ENCODE measurements around the gene MUC21. TPM values are rescaled to one million over a fixed set of nuclear protein-coding genes. Genes with fewer than 3 reads are reported as not detected.
"Not testable (repeated sequence)": the region's sequence is repeated elsewhere in the genome, so short reads cannot be mapped to it uniquely, and the experiment has no call there.

Gene MUC21
- total and polyA plus RNA-seq, 5 experiments from 2014 or later: not detected

DNA sequence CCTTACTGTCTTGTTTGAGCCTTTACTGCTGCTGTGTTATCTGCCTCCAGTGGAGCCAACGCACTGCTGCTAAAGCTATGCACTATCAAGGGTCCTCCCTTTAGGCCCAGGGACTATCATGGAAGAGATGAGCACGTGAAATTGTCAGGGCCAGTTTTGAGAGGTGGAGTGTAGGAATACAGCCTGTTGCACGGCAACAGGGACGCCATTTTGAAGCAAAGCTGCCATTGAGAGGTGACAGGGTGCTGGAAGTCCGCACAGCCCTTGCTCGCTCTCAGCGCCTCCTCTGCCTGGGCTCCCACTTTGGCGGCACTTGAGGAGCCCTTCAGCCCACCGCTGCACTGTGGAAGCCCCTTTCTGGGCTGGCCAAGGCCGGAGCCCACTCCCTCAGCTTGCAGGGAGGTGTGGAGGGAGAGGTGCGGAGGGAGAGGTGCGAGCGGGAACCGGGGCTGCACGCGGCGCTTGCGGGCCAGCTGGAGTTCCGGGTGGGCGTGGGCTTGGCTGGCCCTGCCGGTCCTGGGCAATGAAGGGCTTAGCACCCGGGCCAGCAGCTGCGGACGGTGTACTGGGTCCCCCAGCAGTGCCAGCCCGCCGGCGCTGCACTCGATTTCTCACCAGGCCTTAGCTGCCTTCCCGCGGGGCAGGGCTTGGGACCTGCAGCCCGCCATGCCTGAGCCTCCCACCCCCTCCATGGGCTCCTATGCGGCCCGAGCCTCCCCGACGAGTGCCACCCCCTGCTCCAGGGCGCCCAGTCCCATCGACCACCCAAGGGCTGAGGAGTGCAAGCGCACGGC lies 16.7 kb downstream of the MUC21 start:
- ATAC-seq, H3K36me3 Mint-ChIP-seq, H3K27ac Mint-ChIP-seq, H3K4me3 Mint-ChIP-seq, H3K9me3 Mint-ChIP-seq, POLR2A ChIA-PET, DNase-seq, H3K27me3 Mint-ChIP-seq: not testable (repeated sequence)
- H3K4me1 Mint-ChIP-seq: peaks cover 4 to 20% (median 11%) of the 10 kb centered on the region in 4 donors

DNA sequence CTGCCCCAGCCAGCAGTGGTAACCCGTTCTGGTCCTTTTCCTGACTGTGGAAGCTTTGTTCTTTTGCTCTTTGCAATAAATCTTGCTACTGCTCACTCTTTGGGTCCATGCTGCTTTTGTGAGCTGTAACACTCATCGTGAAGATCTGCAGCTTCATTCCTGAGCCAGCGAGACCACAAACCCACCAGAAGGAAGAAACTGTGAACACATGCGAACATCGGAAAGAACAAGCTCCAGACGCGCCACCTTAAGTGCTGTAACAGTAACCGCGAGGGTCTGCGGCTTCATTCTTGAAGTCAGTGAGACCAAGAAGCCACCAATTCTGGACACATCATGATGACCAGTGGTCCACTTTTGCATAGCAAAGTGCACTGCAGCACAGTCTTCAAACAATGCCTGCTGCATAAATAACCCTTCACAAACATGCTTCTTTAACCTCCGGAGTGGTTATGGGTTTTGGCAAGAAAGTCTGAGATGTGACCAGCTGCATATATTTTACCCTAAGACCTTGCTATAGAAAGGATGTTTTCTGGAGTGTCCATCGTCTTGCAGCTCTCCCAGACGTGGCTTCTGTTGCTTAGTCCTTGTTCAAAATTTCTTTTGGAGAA lies 17.9 kb downstream of the MUC21 start:
- peak in 2 of 10 donors; percentile 4 to 17 for DNase-seq
- ATAC-seq: no peak
- no peaks in the 10 kb centered on the region for H3K9me3 Mint-ChIP-seq
- H3K36me3 Mint-ChIP-seq: no peaks in the 10 kb centered on the region
- POLR2A ChIA-PET: no interaction called here
- H3K27ac Mint-ChIP-seq: peak overlapping the region in 1 of 10 donors; percentile 38
- peaks cover 0 to 8% (median 0%) of the 10 kb centered on the region in 5 donors for H3K27me3 Mint-ChIP-seq
- H3K4me1 Mint-ChIP-seq: peaks cover 4 to 20% (median 11%) of the 10 kb centered on the region in 4 donors
- H3K4me3 Mint-ChIP-seq: peak overlapping the region in 7 of 10 donors; percentile 9 to 77 (median 57)

- peaks cover 4 to 20% (median 11%) of the 10 kb centered on the region in 4 donors for H3K4me1 Mint-ChIP-seq
- H3K9me3 Mint-ChIP-seq: no peaks in the 10 kb centered on the region
- DNase-seq: no peak
- H3K36me3 Mint-ChIP-seq: no peaks in the 10 kb centered on the region
- ATAC-seq: no peak
- H3K27me3 Mint-ChIP-seq: peaks cover 0 to 10% (median 0%) of the 10 kb centered on the region in 5 donors
- peak overlapping the region in 1 of 10 donors; percentile 62 for H3K27ac Mint-ChIP-seq
- POLR2A ChIA-PET: no interaction called here
- no peak overlapping the region for H3K4me3 Mint-ChIP-seq
Measured at GRCh38 chr6:31002471-31002870, 19.0 kb downstream of the MUC21 start.

DNA sequence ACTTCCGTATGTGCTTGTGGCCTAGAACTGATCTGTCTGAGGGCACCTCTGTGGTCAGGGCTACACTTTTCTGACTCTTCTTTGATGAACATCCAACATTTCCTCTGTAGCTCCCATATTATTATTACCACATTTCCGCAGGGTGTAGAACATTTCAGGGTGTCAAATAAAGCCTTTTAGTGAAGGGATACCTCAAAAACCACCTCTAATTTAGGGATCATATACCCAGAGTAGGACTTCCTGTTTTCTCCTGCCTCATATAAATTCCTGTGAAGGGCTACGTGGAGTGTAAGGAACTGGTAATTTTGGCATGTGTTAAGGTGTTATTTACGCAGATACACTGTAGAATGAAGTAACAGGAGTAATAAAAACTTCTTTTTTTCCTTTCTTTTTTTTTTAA lies 21.3 kb downstream of the MUC21 start:
- Mint-ChIP-seq H3K4me3 (no peak overlapping the region), H3K9me3 (no peaks in the 10 kb centered on the region), H3K36me3 (no peaks in the 10 kb centered on the region), H3K27ac (no peak overlapping the region), H3K27me3 (peaks cover 2 to 16% (median 6%) of the 10 kb centered on the region in 5 donors), H3K4me1 (peaks cover 4 to 20% (median 11%) of the 10 kb centered on the region in 4 donors)
- ATAC-seq: no peak
- POLR2A ChIA-PET: no interaction called here
- no peak for DNase-seq

DNA sequence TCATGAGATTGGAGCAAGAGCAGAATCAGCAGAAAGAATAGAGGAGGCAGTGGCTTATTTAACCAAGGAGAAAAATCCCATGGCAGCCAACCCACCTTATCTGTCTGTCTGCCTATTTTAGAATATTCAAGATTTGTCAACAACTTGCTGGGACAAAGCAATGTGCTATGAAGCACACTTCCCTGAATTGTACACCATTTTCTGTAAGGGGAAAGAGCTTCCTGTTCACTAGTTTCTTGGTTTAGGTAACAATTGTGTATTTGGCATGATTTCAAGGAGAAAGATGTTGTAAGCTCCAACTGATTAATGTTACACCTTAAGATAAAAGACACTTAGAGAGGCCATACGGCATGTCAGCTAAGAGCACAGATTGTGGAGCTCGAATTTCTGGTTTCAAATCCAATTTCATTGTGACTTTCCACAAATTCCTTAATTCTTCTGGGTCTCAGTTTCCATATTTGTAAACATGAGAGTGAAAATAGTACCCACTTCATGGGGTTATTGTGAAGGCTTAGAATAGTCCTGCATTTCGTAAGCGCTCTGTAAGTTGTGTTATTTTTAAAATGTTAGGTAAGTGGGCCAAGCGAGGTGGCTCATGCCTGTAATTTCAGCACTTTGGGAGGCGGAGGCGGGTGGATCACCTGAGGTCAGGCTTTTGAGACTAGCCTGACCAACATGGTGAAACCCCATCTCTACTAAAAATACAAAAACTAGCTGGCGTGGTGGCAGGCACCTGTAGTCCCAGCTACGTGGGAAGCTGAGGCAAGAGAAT lies 21.9 kb downstream of the MUC21 start:
- POLR2A ChIA-PET: no interaction called here
- no peaks in the 10 kb centered on the region for H3K9me3 Mint-ChIP-seq
- H3K4me1 Mint-ChIP-seq: peaks cover 2 to 20% (median 11%) of the 10 kb centered on the region in 4 donors
- DNase-seq (no peak), ATAC-seq (no peak)
- H3K27ac Mint-ChIP-seq: no peak overlapping the region
- H3K36me3 Mint-ChIP-seq: no peaks in the 10 kb centered on the region
- H3K27me3 Mint-ChIP-seq: peaks cover 2 to 18% (median 6%) of the 10 kb centered on the region in 5 donors
- H3K4me3 Mint-ChIP-seq: no peak overlapping the region

- ATAC-seq (no peak), DNase-seq (no peak)
- H3K27me3 Mint-ChIP-seq: peaks cover 6 to 28% (median 14%) of the 10 kb centered on the region in 5 donors
- H3K36me3 Mint-ChIP-seq: no peaks in the 10 kb centered on the region
- no peak overlapping the region for H3K4me3 Mint-ChIP-seq
- no peak overlapping the region for H3K27ac Mint-ChIP-seq
- POLR2A ChIA-PET: no interaction called here
- peaks cover 0 to 10% (median 5%) of the 10 kb centered on the region in 4 donors for H3K4me1 Mint-ChIP-seq
- no peaks in the 10 kb centered on the region for H3K9me3 Mint-ChIP-seq
Measured at GRCh38 chr6:31007694-31008093, 24.2 kb downstream of the MUC21 start.

- no peak overlapping the region for H3K4me3 Mint-ChIP-seq
- no peaks in the 10 kb centered on the region for H3K36me3 Mint-ChIP-seq
- DNase-seq (no peak), ATAC-seq (no peak)
- H3K9me3 Mint-ChIP-seq: no peaks in the 10 kb centered on the region
- peaks cover 7 to 30% (median 16%) of the 10 kb centered on the region in 5 donors for H3K27me3 Mint-ChIP-seq
- H3K4me1 Mint-ChIP-seq: peaks cover 0 to 10% (median 5%) of the 10 kb centered on the region in 4 donors
- no peak overlapping the region for H3K27ac Mint-ChIP-seq
- POLR2A ChIA-PET: no interaction called here
Measured at GRCh38 chr6:31008165-31008564, 24.6 kb downstream of the MUC21 start.

- POLR2A ChIA-PET: no interaction called here
- peaks cover 0 to 3% (median 0%) of the 10 kb centered on the region in 9 donors for H3K9me3 Mint-ChIP-seq
- DNase-seq (no peak), ATAC-seq (no peak)
- H3K4me1 Mint-ChIP-seq: peaks cover 0 to 6% (median 1%) of the 10 kb centered on the region in 4 donors
- peaks cover 7 to 39% (median 17%) of the 10 kb centered on the region in 5 donors for H3K27me3 Mint-ChIP-seq
- no peak overlapping the region for H3K27ac Mint-ChIP-seq
- H3K36me3 Mint-ChIP-seq: peaks cover 0 to 2% (median 0%) of the 10 kb centered on the region in 3 donors
- H3K4me3 Mint-ChIP-seq: no peak overlapping the region
Measured at GRCh38 chr6:31009731-31010130, 26.2 kb downstream of the MUC21 start.

DNA sequence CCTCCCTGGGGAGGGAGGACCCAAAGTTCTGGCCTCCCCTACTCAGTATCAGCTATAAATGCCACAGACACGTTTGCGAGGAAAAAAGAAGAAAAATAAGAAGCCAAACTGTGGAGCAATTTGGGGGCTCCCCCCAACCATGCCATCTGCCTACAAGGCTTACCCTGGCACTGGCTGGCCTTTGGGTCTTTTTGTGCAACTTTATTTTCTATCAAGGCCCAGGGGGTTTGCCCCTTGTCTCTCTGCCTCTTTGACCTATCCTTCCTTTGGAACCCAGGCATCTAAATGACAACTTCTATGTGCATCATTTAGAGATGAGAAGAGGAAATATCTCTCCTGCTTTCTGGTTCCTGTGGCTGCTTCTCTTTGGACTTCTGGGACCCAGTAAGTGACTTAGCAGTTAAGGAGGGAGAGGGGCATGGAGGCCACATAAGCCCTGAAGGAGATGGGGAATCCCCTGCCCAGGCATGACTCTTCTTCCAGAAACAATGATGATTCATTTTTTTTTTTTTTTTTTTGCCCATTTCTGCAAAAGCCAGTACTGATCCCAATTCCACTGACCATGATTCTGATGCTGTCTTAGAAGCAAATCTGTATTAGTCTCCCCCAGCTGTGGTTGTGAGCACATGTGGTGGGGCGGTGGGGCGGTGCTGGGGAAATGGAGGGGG lies 27.0 kb downstream of the MUC21 start, which contains the start of gene MUC22:
MUC22 (plus strand) TSS at position 82 of the 668 bp plus-strand sequence; CDS start at position 315, 233 bp downstream.
- Mint-ChIP-seq H3K36me3 (peaks cover 0 to 2% (median 0%) of the 10 kb centered on the region in 3 donors), H3K27me3 (peaks cover 7 to 39% (median 17%) of the 10 kb centered on the region in 5 donors), H3K4me3 (no peak within 1 kb of the TSS), H3K9me3 (peaks cover 0 to 8% (median 0%) of the 10 kb centered on the region in 9 donors), H3K4me1 (no peaks in the 10 kb centered on the region), H3K27ac (no peak within 1 kb of the TSS)
- DNase-seq (no peak), ATAC-seq (no peak)
- POLR2A ChIA-PET: no interaction called here

DNA sequence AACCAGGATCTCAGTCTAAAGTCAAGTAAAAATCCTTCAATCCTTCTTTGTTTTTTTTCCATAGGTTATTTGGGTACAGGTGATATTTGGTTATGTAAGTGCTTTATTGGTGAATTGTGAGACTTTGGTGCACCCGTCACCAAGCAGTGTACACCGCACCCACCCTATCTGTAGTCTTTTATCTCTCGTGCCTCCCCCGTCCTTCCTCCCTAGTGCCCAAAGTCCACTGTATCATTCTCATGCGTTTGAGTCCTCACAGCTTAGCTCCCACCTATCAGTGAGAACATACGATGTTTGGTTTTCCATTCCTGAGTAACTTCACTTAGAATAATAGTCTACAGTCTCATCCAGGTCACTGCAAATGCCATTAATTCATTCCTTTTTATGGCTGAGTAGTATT lies 27.6 kb downstream of the MUC21 start:
- H3K36me3 Mint-ChIP-seq: peaks cover 0 to 4% (median 4%) of the 10 kb centered on the region in 3 donors

DNA sequence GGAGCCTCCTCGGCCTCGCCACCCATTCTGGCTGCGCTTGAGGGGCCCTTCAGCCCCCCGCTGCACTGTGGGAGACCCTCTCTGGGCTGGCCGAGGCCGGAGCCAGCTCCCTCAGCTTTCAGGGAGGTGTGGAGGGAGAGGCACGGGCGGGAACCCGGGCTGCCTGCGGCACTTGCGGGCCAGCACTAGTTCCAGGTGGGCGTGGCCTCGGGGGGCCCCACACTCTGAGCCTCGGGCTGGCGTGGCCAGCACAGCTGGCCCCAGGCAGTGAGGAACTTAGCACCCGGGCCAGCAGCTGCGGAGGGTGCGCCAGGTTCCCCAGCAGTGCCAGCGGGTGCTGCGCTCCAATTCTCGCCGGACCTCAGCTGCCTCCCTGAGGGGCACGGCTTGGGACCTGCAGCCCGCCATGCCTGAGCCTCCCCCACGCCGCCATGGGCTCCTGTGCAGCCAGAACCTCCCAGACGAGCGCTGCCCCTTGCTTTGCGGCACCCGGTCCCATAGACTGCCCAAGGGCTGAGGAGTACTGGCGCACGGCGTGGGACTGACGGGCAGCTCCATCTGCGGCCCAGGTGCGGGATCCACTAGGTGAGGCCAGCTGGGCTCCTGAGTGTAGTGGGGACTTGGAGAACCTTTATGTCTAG lies 33.3 kb downstream of the MUC21 start:
- H3K9me3 Mint-ChIP-seq: peaks cover 0 to 13% (median 0%) of the 10 kb centered on the region in 9 donors
- peaks cover 9 to 30% (median 17%) of the 10 kb centered on the region in 5 donors for H3K27me3 Mint-ChIP-seq
- no peak for DNase-seq
- H3K4me1 Mint-ChIP-seq: no peaks in the 10 kb centered on the region
- no peak for ATAC-seq
- no peak overlapping the region for H3K4me3 Mint-ChIP-seq
- peaks cover 0 to 5% (median 4%) of the 10 kb centered on the region in 3 donors for H3K36me3 Mint-ChIP-seq
- POLR2A ChIA-PET: no interaction called here
- H3K27ac Mint-ChIP-seq: peak overlapping the region in 1 of 10 donors; percentile 87

More for the DNA sequence above, 27.6 kb downstream of the MUC21 start:
- H3K27ac Mint-ChIP-seq: no peak overlapping the region
- POLR2A ChIA-PET: no interaction called here
- ATAC-seq (no peak), DNase-seq (no peak)
- H3K9me3 Mint-ChIP-seq: peaks cover 0 to 13% (median 0%) of the 10 kb centered on the region in 9 donors
- no peak overlapping the region for H3K4me3 Mint-ChIP-seq
- H3K27me3 Mint-ChIP-seq: peaks cover 7 to 39% (median 20%) of the 10 kb centered on the region in 5 donors
- no peaks in the 10 kb centered on the region for H3K4me1 Mint-ChIP-seq

DNA sequence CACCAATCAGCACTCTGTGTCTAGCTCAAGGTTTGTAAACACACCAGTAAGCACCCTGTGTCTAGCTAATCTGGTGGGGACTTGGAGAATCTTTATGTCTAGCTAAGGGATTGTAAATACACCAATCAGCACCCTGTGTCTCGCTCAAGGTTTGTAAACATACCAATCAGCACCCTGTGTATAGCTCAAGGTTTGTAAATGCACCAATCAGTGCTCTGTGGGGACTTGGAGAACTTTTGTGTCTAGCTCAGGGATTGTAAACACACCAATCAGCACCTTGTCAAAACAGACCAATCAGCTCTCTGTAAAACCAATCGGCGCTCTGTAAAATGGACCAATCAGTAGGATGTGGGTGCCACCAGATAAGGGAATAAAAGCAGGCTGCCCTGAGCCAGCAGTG lies 33.9 kb downstream of the MUC21 start:
- H3K27me3 Mint-ChIP-seq: peaks cover 8 to 23% (median 11%) of the 10 kb centered on the region in 5 donors
- ATAC-seq, DNase-seq, H3K36me3 Mint-ChIP-seq, POLR2A ChIA-PET, H3K27ac Mint-ChIP-seq, H3K4me3 Mint-ChIP-seq, H3K4me1 Mint-ChIP-seq: not testable (repeated sequence)
- H3K9me3 Mint-ChIP-seq: peaks cover 0 to 13% (median 0%) of the 10 kb centered on the region in 9 donors

All from naive thymus-derived CD8-positive, alpha-beta T cell (primary cell).